PC-9 (cell line): ENCODE data around the gene DHTKD1. TPM values are rescaled to one million over a fixed set of nuclear protein-coding genes. Genes with fewer than 3 reads are reported as not detected.

Experiments used
- BruUV-seq: library from RNA; stranded (reverse); fragments of 400-500 nt; replicated peaks from 2 replicates; lab custom pipeline; 2021; lab: Mats Ljungman, UMichigan
- CTCF ChIA-PET: fragments of 300-600 bp; sonication (Branson Sonifier 250); formaldehyde crosslinking; loops from one replicate; lab custom pipeline; 2022; ENCODE audit warnings: antibody characterized with exemption; lab: Charles Lee
- POLR2A ChIA-PET: fragments of 300-600 bp; sonication (Branson Sonifier 250); formaldehyde crosslinking; loops from one replicate; lab custom pipeline; 2022; ENCODE audit warnings: antibody characterized with exemption; ENCODE audit not compliant: unreplicated experiment; lab: Charles Lee
- DNase-seq, 2 experiments: peaks; one replicate each; pipeline versions ENCODE4 v3.0.0 to v3.0.0-alpha.2; 2015 to 2022; ENCODE audit warnings: mixed read lengths in 1 of 2
- H2AFZ ChIP-seq: fragments of 200-600 bp; sonication (generic); 2 replicates; pipeline ENCODE4 v1.8.1; 2017; ENCODE audit warnings: antibody characterized with exemption
- H3F3A ChIP-seq: fragments of 200-600 bp; sonication (generic); 2 replicates; pipeline ENCODE4 v1.8.1; 2017; ENCODE audit warnings: antibody characterized with exemption, mild to moderate bottlenecking, low read depth; ENCODE audit not compliant: insufficient read depth
- H3K27ac ChIP-seq: fragments of 200-600 bp; sonication (generic); 2 replicates; pipeline ENCODE4 v1.6.1; 2016; ENCODE audit warnings: mixed run types
- H3K27me3 ChIP-seq: fragments of 200-600 bp; sonication (generic); 2 replicates; pipeline ENCODE4 v1.6.1; 2016; ENCODE audit warnings: low read depth, mixed run types; ENCODE audit not compliant: insufficient read depth
- H3K36me3 ChIP-seq: fragments of 200-600 bp; sonication (generic); 2 replicates; pipeline ENCODE4 v1.6.1; 2016; ENCODE audit warnings: low read depth, mixed run types
- H3K4me1 ChIP-seq: fragments of 200-600 bp; sonication (generic); replicated peaks from 2 replicates; pipeline ENCODE4 v1.6.1; 2016; ENCODE audit warnings: mixed run types; ENCODE audit not compliant: insufficient read depth
- H3K4me2 ChIP-seq: fragments of 200-600 bp; sonication (generic); 2 replicates; pipeline ENCODE4 v1.6.1; 2017; ENCODE audit warnings: mixed run types
- H3K4me3 ChIP-seq: fragments of 200-600 bp; sonication (generic); 2 replicates; pipeline ENCODE4 v1.6.1; 2016; ENCODE audit warnings: mixed run types
- H3K79me2 ChIP-seq: fragments of 200-600 bp; sonication (generic); 2 replicates; pipeline ENCODE4 v1.6.1; 2017; ENCODE audit warnings: low read depth, mixed run types
- H3K9me2 ChIP-seq: fragments of 200-600 bp; sonication (generic); 2 replicates; pipeline ENCODE4 v1.8.1; 2017; ENCODE audit warnings: mild to moderate bottlenecking; ENCODE audit not compliant: insufficient read depth
- H3K9me3 ChIP-seq: fragments of 200-600 bp; sonication (generic); 2 replicates; pipeline ENCODE4 v1.8.1; 2016; ENCODE audit warnings: low read depth; ENCODE audit not compliant: insufficient read depth
- H4K20me1 ChIP-seq: fragments of 200-600 bp; sonication (generic); 2 replicates; pipeline ENCODE4 v1.8.1; 2017; ENCODE audit not compliant: insufficient read depth
- EZH2 ChIP-seq: fragments of 200-600 bp; sonication (generic); IDR thresholded peaks from 2 replicates; pipeline ENCODE4 v1.8.0; 2017; ENCODE audit warnings: antibody characterized with exemption, low read depth
- intact Hi-C: fragments of 100-400 bp; cut with micrococcal nuclease; formaldehyde crosslinking; loops from one replicate; pipeline ENCODE4 v1.10.0; 2022; ENCODE audit not compliant: unreplicated experiment
- total RNA-seq: library from RNA; stranded (reverse); gene quantifications from 2 replicates; pipeline ENCODE4 v1.2.3, GENCODE V29; 2021
- TF ChIP-seq, protein P1 (sequence below): fragments of 200-600 bp; sonication (generic); conservative IDR thresholded peaks from 2 replicates; pipeline ENCODE4 v1.6.1; 2017; ENCODE audit warnings: mixed run types, antibody characterized with exemption, mild to moderate bottlenecking, moderate library complexity

The DHTKD1 gene
- total RNA-seq, 1 experiment from 2014 or later: 41.1 TPM

DNA sequence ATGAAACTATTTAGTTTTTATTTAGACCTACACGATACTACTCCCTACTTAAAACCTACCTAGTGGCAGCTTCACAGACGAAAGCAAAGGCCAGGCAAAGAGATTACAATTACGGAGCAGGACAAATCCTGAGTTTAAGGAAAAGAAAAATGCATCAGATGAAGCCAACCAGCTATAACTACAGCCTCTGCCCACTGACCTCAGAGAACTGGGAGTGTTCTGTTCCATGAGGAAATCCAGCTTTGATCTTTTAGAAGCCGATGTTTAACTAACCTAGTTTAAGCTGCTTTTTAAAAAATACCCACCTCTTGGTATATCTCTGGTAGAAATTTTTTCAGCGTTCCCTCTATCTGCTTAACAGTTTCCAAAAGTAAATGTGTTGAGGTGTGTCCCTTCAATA, 23.2 kb upstream of the DHTKD1 start:
- H3K27ac ChIP-seq: no peak overlapping the region
- no peak overlapping the region for H3K4me2 ChIP-seq
- no peak overlapping the region for H2AFZ ChIP-seq
- TF ChIP-seq, protein P1, sequence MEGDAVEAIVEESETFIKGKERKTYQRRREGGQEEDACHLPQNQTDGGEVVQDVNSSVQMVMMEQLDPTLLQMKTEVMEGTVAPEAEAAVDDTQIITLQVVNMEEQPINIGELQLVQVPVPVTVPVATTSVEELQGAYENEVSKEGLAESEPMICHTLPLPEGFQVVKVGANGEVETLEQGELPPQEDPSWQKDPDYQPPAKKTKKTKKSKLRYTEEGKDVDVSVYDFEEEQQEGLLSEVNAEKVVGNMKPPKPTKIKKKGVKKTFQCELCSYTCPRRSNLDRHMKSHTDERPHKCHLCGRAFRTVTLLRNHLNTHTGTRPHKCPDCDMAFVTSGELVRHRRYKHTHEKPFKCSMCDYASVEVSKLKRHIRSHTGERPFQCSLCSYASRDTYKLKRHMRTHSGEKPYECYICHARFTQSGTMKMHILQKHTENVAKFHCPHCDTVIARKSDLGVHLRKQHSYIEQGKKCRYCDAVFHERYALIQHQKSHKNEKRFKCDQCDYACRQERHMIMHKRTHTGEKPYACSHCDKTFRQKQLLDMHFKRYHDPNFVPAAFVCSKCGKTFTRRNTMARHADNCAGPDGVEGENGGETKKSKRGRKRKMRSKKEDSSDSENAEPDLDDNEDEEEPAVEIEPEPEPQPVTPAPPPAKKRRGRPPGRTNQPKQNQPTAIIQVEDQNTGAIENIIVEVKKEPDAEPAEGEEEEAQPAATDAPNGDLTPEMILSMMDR: no peak
- no peak for TF ChIP-seq EZH2
- intact Hi-C loops: no loop called here
- H3K9me2 ChIP-seq: no peaks in the 10 kb centered on the region
- no peaks in the 10 kb centered on the region for H3F3A ChIP-seq
- BruUV-seq: no TSS peak
- H4K20me1 ChIP-seq: no peaks in the 10 kb centered on the region; the same call in 1 of the 2 replicates
- no peaks in the 10 kb centered on the region for H3K27me3 ChIP-seq
- ChIA-PET POLR2A (no interaction called here), CTCF (no interaction called here)
- H3K9me3 ChIP-seq: no peaks in the 10 kb centered on the region
- no peaks in the 10 kb centered on the region for H3K36me3 ChIP-seq
- peaks cover 14% of the 10 kb centered on the region for H3K4me1 ChIP-seq
- H3K4me3 ChIP-seq: no peak overlapping the region
- H3K79me2 ChIP-seq: peaks cover 20% of the 10 kb centered on the region
- no peak for DNase-seq

- Histone ChIP-seq H3K27ac (no peak overlapping the region), H3K4me1 (peaks cover 3% of the 10 kb centered on the region), H3F3A (no peaks in the 10 kb centered on the region), H3K27me3 (no peaks in the 10 kb centered on the region), H3K9me2 (no peaks in the 10 kb centered on the region), H3K79me2 (no peaks in the 10 kb centered on the region), H3K4me3 (no peak overlapping the region), H3K4me2 (no peak overlapping the region), H3K9me3 (no peaks in the 10 kb centered on the region), H3K36me3 (no peaks in the 10 kb centered on the region), H2AFZ (no peak overlapping the region), H4K20me1 (no peaks in the 10 kb centered on the region)
- TF ChIP-seq, protein P1: no peak
- TF ChIP-seq EZH2: no peak
- BruUV-seq: no TSS peak
- DNase-seq: no peak
- CTCF ChIA-PET: no interaction called here
- POLR2A ChIA-PET: no interaction called here
- intact Hi-C loops: no loop called here
Measured at GRCh38 chr10:12048547-12048946, 20.2 kb upstream of the DHTKD1 start.

- POLR2A ChIA-PET: no interaction called here
- Histone ChIP-seq H3K27ac (no peak overlapping the region), H3K4me2 (no peak overlapping the region), H3K9me2 (no peaks in the 10 kb centered on the region), H3K9me3 (no peaks in the 10 kb centered on the region), H2AFZ (no peak overlapping the region), H3K27me3 (no peaks in the 10 kb centered on the region), H4K20me1 (no peaks in the 10 kb centered on the region), H3K4me1 (no peaks in the 10 kb centered on the region), H3F3A (no peaks in the 10 kb centered on the region), H3K36me3 (no peaks in the 10 kb centered on the region), H3K79me2 (no peaks in the 10 kb centered on the region), H3K4me3 (no peak overlapping the region)
- TF ChIP-seq EZH2: no peak
- TF ChIP-seq, protein P1: no peak
- DNase-seq: no peak
- intact Hi-C loops: no loop called here
- CTCF ChIA-PET: no interaction called here
- no TSS peak for BruUV-seq
Measured at GRCh38 chr10:12050528-12050927, 18.2 kb upstream of the DHTKD1 start.
